ENCODE measurements around the gene NBEAL2.
A peak's percentile ranks its signal among the peaks of the same experiment; 100 is the strongest.

NBEAL2 gene

DNA sequence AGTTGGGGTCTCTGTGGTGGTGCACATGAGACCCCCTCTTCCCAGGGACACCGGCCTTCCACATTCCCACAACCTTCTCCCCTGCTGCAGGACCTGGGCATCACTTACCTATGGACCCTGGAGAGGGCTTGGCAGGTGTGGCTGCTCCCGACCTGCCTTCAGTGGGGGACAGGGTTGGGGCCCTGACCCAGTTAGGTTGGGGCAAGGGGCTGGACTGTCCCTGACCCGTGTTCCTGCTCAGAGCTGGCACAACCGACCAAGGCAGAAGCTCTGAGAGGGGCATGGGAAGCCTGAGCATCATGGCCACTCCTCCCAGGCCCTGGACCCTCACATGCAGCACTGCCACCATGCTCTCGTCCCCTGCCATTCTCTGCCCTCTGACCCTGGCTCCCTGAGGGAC is 6.1 kb downstream of the NBEAL2 start:
- DNase-seq (ENCODE audit: low read depth in 2 of 3, low spot score in 2 of 3), result no peak

DNA sequence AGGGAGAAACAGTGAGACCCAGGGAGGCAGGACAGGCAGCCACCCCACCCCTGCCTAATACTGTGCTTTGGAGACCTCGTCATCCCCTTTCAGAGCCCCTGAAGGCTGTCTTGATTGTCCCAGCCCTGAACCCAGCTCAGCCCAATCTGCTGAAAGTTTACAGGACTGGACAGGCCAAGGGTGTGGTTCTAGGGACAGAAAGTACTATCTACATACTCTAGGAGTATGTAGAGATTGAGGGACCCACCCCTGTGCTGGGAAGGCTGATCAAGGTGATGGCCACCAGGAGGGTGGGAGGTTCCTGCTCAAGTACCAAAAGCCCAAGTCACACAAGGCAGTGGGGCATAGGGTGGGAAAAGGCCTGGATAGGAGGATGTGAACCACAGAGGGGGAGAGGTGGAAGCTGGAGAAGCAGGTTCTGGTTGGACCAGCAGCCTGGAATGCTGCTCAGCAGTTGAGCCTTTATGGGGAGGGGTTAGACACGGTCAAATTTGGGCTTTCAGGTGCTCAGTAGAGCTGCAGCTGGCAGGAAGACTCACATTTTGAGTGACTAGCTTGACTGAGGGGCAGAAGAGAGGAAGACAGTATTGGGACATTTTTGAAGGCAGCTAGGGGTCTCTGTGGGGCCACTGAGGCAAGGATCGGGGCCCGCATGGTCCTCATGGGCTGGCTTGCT is 6.7 kb downstream of the NBEAL2 start:
- DNase-seq (ENCODE audit: low read depth in 2 of 3, low spot score in 2 of 3), result no peak

DNA sequence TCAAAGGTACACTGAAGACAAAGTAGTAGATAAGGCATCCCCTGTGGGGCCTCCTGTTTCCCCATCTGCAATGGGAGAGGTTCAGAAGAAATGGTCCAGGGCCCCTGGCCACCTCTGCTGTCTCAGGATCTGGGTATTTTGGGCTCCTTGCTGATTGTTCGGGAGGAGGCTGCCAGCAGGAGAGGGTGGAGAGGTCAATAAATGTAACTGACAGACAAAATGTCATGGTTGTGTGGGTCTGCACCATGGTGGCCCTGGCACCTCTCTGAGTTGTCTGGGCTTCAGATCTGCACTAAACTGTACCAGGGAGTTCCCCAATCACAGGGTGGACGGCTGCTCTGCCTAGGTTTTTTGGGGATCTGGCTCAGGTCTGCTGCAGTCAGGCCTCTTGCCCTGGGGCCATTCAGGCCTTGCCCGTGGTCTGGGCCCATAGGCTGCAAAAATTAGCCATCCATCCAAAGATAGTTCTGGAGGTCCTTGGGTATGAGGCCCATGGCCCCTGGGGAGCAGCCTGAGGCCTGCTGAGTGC is 7.4 kb downstream of the NBEAL2 start:
- no peak for DNase-seq (ENCODE audit: low read depth in 2 of 3, low spot score in 2 of 3)

DNA sequence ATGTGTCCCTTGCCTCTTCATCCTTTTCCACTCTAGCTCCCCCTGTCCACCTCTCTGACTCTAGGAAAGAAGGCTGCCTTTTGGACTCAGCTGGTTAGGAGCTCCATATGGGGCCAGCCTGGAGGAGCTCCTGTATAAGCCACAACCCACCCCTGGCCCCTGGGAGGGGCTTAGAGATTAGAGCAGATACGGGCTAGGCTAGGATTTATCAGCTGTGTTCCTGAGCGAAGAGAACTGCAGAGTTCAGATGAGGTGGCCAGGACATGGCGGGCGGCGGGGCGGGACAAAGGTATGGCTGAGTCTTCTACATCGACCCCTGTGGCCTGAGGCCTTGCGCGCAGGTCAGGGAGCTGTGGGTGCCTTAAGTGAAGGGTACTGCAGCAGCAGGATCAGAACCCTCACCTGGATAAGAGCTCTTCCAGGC is 7.9 kb downstream of the NBEAL2 start:
- no peak for DNase-seq (ENCODE audit: low read depth in 2 of 3, low spot score in 2 of 3)

DNA sequence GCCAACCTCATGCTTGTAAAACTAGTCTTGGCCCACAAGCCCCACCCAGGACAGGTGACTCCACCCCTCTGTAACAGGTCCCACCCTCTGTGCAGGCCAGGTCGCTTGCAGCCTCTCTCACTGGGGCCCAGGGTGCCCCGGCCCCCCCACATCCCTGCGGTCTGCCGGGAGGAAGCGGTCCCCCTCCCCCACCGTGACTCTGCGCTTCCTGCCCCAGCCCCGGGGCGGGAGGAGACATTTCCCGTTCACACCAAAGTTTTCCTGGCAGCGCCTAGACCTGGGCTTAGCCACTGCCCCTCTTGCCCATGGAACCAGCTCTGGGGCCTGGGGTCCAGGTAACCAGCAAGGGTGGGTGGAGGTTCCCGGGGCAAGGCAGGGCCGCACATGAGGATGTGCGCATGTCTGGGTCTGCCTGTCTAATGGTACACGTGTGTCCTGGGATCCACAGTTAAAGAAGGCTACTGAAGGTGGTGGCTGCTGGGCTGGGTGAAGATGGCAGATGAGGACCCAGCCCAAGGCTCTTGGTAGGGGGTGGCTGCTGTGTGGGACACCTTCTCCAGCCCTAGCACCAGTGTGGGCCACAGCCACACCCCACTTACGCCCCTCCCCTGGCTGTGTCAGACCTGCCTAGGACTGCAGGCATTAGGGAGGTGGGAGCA is 8.4 kb downstream of the NBEAL2 start:
- DNase-seq (ENCODE audit: low read depth in 2 of 3, low spot score in 2 of 3), result peak in 2 of 3 experiments; percentile 52 to 72

DNA sequence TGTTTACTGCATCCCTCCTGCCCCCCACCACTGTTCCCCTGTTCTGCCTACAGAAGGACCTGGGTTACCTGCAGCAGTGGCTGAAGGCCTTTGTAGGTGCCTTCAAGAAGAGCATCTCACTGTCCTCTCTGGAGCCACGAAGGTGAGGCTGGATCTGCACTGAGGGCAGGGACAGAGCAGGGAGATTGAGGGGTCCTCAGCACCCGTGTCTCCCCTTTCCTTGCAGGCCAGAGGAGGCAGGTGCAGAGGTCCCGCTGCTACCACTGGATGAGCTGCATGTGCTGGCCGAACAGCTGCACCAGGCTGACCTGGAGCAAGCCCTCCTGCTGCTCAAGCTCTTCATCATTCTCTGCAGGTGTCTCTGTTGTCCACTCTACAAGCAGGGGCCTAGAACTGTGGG is 9.2 kb downstream of the NBEAL2 start:
- DNase-seq (ENCODE audit: low read depth in 2 of 3, low spot score in 2 of 3), result no peak

DNA sequence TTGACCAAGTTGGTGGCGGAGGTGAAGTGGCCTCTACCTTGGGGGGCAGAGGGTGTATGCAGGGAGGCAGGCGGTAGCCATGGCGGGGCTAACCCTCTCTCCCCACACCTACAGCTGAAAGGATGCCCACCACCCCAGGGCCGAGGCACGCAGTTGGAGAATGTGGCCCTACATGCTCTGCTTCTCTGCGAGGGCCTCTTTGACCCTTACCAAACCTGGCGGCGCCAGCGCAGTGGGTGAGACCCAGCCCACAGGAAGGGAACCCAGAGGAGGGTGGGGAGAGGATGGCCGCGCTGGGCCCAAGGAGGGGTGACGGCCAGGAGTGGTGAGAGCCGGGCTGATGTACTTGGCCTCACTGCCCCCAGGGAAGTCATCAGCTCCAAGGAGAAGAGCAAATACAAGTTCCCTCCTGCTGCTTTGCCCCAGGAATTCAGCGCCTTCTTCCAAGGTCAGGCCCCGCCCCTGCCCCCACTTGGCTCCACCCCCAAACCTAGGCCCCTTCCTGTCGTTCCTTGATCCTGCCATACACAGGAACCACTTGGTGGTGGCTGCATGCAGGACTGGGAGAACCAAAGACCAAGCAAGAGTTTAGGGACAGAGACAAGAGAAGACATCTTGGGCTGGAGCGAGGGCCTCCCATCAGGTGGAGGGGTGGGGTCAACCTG is 9.8 kb downstream of the NBEAL2 start:
- DNase-seq (ENCODE audit: low read depth in 2 of 3, low spot score in 2 of 3), result no peak

DNA sequence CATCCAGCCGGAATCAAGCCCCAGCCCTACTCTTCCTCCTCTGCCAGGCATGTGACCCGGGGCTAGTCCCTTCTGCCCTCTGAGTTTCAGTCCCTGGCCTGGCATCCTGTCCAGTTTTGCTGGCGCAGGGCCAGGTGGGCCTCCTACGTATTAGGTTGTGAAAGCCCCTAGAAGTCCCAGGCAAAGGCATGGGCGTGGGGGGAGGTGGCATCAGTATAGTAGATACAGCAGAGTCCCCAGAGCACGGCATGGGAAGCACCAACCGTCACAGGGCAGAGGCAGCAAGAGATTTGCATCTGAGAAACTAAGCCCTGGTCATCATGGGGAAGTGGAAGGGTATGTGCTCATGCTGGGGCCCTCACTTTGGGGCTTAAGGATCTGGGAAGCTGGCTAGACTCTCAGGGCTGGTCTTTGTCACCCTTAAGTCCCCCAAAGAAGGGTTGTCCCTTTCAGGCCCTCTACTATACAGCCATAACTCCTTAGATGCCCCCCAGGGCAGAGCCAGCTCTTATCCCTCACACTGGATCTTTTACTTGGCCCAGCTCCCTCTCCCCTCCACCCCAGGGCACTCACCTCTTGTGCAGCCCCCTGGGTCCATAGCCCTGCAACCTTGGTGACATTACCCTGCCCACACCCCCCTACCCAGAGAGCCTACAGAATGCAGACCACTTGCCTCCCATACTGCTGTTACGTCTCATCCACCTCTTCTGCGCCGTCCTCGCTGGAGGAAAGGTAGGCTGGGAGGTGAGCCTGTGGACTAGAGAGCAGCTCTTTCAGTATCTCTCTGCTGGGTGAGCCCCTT is 11.3 kb downstream of the NBEAL2 start:
- no peak for DNase-seq (ENCODE audit: low read depth in 2 of 3, low spot score in 2 of 3)

DNA sequence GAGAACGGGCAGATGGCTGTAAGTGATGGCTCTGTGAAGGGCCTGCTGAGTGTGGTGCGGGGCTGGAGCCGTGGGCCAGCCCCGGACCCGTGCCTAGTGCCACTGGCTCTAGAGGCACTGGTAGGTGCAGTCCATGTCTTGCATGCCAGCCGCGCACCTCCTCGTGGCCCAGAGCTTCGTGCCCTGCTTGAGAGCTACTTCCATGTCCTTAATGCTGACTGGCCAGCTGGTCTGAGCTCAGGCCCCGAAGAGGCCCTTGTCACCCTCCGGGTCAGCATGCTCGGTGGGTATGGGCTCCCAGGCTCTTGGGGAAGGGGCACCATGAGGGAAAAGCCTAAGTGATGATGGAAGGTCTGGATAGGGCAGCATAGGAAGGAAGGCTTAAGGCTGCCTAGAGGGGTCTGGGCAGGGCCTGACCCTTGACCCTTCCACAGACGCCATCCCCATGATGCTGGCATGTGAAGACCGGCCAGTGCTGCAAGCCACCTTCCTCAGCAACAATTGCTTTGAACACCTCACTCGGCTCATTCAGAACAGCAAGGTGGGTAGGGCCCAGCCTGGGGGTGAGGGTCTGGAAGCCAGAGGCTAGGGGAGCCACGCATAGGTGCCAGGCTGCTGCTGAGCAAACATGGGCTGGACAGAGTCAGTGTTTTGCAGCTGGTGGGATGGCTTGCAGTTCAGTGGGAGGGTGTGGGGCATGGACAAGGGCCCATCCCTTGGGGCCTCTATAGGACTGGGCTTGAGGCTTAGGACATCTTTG is 12.1 kb downstream of the NBEAL2 start:
- DNase-seq (ENCODE audit: low read depth in 2 of 3, low spot score in 2 of 3), result no peak

DNA sequence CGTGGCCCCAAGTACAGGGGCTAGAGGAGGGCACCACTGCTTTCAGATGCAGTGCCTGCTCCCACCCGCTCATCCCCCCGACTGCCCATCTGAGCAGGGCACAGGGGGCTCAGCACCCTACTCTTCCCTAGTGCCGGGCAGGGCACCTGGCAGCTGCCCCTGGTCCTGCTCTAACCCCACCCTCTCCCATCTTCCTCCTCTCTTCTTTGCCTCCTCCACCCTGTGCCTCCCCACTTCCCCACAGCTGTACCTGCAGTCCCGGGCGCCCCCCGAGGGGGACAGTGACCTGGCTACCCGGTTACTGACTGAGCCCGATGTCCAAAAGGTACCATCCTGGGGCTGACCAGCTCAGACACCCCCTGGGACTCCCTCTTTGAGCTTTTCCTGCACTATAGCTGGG is 12.8 kb downstream of the NBEAL2 start:
- no peak for DNase-seq (ENCODE audit: low read depth in 2 of 3, low spot score in 2 of 3)

DNA sequence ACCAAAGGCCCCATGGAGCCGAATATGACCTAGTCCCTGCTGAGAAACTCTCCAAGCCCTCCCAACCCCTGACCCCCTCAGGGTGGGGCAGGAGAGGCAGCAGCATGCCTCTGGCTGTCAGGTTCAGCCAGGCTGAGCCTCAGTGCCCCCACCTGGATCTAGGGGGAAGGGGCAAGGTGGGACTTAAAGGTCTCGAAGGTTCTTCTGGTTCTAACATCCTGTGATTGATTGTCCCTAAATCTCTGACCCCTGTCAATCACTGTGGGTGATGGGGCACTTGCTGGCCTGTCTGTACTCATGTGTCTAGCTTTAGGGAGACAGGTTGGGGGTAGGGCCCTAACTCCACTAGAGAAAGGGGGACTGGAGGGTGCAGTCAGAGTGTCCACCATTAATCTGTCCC is 13.8 kb downstream of the NBEAL2 start:
- DNase-seq (ENCODE audit: low read depth in 2 of 3, low spot score in 2 of 3), result no peak

DNA sequence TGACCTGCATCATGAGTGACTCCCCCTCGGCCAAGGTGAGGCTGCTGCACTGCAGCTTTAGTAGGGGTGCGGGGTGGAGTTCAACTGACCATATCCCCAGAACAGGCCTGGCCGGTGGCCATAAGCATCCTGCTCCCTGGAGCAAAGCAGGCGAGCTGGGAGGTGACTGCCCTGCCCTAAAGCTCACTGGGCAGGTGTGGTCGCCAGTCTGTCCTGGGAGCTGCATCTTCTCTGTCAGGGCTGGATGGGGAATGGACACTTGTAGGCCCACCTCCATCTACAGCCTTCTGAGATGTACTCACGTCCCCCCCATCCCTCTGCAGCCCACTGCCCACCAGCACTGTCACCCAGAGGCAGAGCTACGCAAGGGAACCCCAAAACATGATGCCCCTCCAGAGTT is 14.5 kb downstream of the NBEAL2 start:
- DNase-seq (ENCODE audit: low read depth in 2 of 3, low spot score in 2 of 3), result no peak

DNA sequence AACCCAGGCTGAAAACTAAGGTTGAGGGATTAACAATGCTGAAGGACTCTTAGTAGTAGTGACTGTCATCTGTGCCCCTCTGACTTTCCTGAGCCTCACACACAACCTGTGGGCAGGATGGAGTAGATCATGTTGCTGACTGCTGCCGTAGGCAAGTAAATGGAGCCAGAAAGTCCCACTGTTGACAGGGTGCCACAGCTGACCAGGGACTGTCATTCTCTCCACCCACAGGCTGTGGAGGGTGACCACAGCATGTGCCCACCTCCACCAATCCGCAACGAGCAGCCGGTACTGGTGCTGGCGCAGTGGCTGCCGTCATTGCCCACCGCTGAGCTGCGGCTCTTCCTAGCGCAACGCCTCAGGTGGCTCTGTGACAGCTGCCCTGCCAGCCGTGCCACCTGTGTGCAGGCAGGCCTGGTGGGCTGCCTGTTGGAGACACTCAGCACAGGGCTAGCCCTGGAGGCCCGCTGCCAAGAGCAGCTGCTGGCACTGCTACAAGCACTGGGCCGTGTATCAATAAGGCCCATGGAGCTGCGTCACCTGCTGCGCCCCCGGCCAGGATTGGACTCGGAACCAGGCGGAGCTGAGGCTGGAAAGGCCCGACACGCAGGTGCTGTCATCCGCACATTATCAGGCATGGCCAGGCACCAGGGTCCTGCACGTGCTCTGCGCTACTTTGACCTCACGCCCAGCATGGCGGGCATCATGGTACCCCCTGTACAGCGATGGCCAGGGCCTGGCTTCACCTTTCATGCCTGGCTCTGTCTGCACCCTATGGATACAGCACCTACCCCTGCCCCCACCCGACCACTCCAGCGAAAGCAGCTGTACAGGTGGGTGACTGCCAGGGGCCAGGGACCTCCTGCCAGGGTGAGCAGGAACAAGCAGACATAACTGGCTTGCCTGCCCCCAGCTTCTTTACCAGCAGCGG is 15.6 kb downstream of the NBEAL2 start:
- DNase-seq (ENCODE audit: low read depth in 2 of 3, low spot score in 2 of 3), result no peak

DNA sequence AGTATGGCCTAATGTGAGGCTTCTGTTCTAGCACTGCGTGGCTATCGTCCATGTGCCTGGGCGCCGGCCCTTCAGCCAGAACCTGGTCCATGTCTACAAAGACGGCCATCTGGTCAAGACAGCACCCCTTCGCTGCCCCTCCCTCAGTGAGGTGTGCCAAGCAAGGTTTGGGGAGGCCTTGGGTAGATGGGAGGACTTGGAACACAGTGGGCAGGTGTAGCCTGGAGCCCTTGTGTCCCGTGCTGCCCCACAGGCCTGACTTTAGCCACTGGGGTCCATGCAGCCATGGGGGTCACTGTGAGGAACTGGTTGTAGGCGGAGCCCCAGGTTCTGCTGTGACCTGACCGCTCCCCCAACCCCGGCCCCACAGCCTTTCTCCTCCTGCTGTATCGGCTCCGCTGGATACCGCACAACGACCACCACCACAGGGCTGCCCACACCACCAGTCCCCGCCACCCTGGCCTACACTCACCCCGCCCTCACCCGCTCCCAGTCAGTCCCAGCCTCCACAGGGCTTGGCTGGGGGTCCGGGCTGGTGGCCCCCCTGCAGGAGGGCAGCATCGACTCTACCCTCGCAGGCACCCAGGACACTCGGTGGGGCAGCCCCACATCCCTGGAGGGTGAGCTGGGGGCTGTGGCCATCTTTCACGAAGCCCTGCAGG is 16.6 kb downstream of the NBEAL2 start:
- no peak for DNase-seq (ENCODE audit: low read depth in 2 of 3, low spot score in 2 of 3)

DNA sequence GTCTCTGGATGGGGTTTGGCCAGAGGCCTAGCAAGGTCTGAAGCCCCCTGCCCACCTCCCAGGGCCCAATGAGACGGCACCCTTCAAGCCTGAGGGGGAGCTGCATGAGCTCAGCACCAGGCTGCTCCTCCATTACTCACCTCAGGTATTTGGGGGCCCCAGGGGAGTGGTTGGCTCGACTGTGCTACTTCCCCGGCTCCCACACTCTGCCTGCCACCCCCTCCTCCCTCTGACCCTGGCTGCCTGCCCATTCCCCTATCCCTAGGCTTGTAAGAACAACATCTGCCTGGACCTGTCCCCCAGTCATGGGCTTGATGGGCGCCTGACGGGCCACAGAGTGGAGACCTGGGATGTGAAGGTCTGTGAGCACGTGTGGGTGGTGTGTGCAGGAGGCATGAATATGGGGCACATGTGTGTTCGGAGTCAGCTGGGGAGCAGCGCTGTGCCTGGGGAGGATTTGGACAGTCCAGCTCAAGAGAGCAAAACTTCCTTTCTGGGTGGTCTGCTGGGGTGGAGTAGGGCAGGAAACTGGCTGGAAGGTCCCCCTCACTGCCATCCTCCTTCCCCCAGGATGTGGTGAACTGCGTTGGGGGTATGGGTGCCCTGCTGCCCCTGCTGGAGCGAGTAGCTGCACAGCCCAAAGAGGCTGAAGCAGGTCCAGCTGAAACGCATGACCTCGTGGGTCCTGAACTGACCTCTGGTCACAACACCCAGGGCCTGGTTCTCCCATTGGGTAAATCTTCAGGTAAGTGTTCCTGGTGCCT is 17.4 kb downstream of the NBEAL2 start:
- DNase-seq (ENCODE audit: low read depth in 2 of 3, low spot score in 2 of 3), result no peak

DNA sequence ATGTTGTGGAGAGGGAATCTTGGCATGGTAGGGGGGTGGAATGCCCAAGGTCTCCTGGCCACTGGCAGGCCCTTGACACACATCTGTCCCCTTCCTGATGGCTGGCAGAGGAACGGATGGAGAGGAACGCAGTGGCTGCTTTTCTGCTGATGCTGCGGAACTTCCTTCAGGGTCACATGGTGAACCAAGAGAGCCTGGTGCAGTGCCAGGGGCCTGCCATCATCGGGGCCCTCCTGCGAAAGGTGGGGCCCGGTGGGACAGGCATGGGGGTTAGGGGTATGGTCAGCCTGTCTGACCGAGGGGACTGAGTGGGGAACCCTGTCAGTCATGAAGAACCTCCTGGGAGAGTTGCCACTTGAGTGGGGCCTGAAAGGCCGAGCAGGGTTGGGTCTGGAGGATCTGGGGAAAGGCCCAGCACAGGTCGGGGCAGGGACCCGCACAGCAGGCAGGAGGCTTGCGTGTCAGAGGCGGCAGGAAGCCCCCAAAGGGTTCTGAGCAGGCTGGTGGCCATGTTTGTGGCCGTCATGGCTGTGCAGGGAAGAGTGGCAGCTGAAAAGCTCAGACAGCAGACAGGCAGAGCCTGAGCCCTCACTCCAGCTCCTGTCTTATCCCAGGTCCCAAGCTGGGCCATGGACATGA is 18.1 kb downstream of the NBEAL2 start:
- no peak for DNase-seq (ENCODE audit: low read depth in 2 of 3, low spot score in 2 of 3)

DNA sequence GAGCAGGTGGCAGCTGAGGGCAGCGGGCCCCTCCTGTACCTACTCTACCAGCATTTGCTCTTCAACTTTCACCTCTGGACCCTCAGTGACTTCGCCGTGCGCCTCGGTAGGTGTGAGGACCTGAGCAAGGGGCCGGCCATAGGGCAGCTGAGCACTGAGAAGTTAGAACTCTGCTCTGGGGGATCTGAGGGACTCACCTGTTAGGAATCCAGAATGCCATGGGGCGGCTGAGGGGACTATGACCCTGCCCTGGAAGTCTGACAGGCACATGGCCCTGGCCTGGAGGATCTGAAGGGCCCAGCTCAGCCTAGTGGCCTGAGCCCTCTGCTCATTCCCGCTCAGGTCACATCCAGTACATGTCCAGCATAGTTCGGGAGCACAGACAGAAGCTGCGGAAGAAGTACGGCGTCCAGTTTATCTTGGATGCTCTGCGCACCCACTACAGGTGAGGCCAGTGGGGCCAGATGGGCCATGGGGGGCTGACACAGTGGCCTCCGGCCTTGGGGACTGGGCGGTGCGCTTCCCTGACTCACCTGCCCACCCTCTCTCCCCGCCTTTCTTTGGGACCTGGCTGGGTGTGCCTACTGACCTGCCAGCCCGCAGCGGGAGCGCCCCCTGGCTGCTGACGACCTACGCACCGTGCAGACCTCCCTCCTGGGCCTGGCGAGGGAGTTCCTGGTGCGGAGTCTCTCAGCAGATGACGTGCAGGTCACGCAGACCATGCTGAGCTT is 18.8 kb downstream of the NBEAL2 start:
- DNase-seq (ENCODE audit: low read depth in 2 of 3, low spot score in 2 of 3), result no peak

All from activated CD8-positive, alpha-beta memory T cell treated with anti-CD3 and anti-CD28 coated beads for 48 hours (primary cell).